GM12878 (cell line): ENCODE measurements around the gene NUP107. TPM values are rescaled to one million over a fixed set of nuclear protein-coding genes. Genes with fewer than 3 reads are reported as not detected.
"Not testable (repeated sequence)": the region's sequence is repeated elsewhere in the genome, so short reads cannot be mapped to it uniquely, and the experiment has no call there.

ENCODE experiments used
- ATAC-seq: fragments of 200-7000 bp; cut with Tn5 transposase; 3 replicates; pipeline ENCODE4 v1.9.1; 2020; ENCODE audit warnings: mild to moderate bottlenecking, moderate library complexity
- BruUV-seq: library from RNA; stranded (reverse); fragments of 400-500 nt; replicated peaks from 2 replicates; lab custom pipeline; 2021; lab: Mats Ljungman, UMichigan
- CTCF ChIA-PET: fragments of 300-600 bp; sonication (Branson Sonifier 250); formaldehyde crosslinking; extraction: SDS; loops from one replicate; lab custom pipeline; 2021; ENCODE audit warnings: inconsistent platforms; lab: Yijun Ruan, JAX
- POLR2A ChIA-PET: fragments of 350-600 bp; formaldehyde crosslinking; extraction: SDS; loops from one replicate; lab custom pipeline; 2021; ENCODE audit warnings: inconsistent platforms; lab: Charles Lee
- RAD21 ChIA-PET: fragments of 300-600 bp; sonication (Branson Sonifier 250); formaldehyde crosslinking; loops from one replicate; lab custom pipeline; 2023; ENCODE audit warnings: antibody characterized with exemption; ENCODE audit not compliant: unreplicated experiment; lab: Charles Lee
- SMC1A ChIA-PET: fragments of 300-600 bp; sonication (Branson Sonifier 250); formaldehyde crosslinking; loops from one replicate; lab custom pipeline; 2023; ENCODE audit not compliant: unreplicated experiment, uncharacterized antibody; lab: Charles Lee
- DNase-seq: peaks from one replicate; pipeline ENCODE4 v3.0.0-alpha.2; 2011; ENCODE audit warnings: low read depth, low spot score
- FAIRE-seq: peaks from 3 replicates; lab custom pipeline; 2011; peaks lifted over from hg19 to GRCh38; lab: Jason Lieb, UNC
- H2AFZ ChIP-seq: 2 replicates; pipeline ENCODE4 v1.6.0; 2011; ENCODE audit warnings: low read depth, low read length, control low read depth; ENCODE audit not compliant: control insufficient read depth
- H3K27ac ChIP-seq: 2 replicates; pipeline ENCODE4 v1.5.1; 2011; ENCODE audit warnings: control low read depth; ENCODE audit not compliant: control insufficient read depth, insufficient read depth
- H3K27me3 ChIP-seq, 2 experiments: replicated peaks in 1 of 2; 2 replicates each; pipeline versions ENCODE4 v1.6.0 to v1.6.1; 2011; ENCODE audit warnings: low read length in 1 of 2; ENCODE audit not compliant: control insufficient read depth in 2 of 2, insufficient read depth in 2 of 2
- H3K36me3 ChIP-seq, 2 experiments: 2 replicates each; pipeline ENCODE4 v1.5.1; 2011; ENCODE audit warnings: low read length in 1 of 2; ENCODE audit not compliant: control insufficient read depth in 2 of 2, insufficient read depth in 2 of 2
- H3K4me1 ChIP-seq: 2 replicates; pipeline ENCODE4 v1.6.1; 2011; ENCODE audit warnings: mild to moderate bottlenecking, low read length, moderate library complexity, mixed read lengths; ENCODE audit not compliant: control insufficient read depth, insufficient read depth
- H3K4me2 ChIP-seq: 2 replicates; pipeline ENCODE4 v1.6.0; 2011; ENCODE audit warnings: control low read depth; ENCODE audit not compliant: control insufficient read depth, insufficient read depth
- H3K4me3 ChIP-seq: fragments of 200-600 bp; sonication (generic); 2 replicates; pipeline ENCODE4 v1.5.1; 2016
- H3K79me2 ChIP-seq: 2 replicates; pipeline ENCODE4 v1.6.0; 2011; ENCODE audit warnings: low read length; ENCODE audit not compliant: control insufficient read depth, insufficient read depth
- H3K9ac ChIP-seq: 2 replicates; pipeline ENCODE4 v1.8.0; 2011; ENCODE audit warnings: low read length, control low read depth, mixed read lengths; ENCODE audit not compliant: control insufficient read depth, insufficient read depth
- H3K9me3 ChIP-seq: replicated peaks from 3 replicates; pipeline ENCODE4 v1.5.1; 2011; ENCODE audit warnings: mild to moderate bottlenecking, low read length; ENCODE audit not compliant: control insufficient read depth, insufficient read depth
- H4K20me1 ChIP-seq: 2 replicates; pipeline ENCODE4 v1.6.0; 2011; ENCODE audit not compliant: control insufficient read depth, insufficient read depth
- ESRRA ChIP-seq: IDR thresholded peaks from 2 replicates; pipeline ENCODE4 v1.6.1; 2012; ENCODE audit warnings: mild to moderate bottlenecking, low read length, improper control_type of control experiment
- WGBS: methylation state at CpG from one replicate; pipeline ENCODE4 v1.1.6; 2016; ENCODE audit warnings: low lambda C conversion rate; ENCODE audit not compliant: insufficient replicate concordance, insufficient coverage; ENCODE audit errors: missing lambda C conversion rate; 5-methylcytosine and 5-hydroxymethylcytosine counted together
- in situ Hi-C: fragments of 300-500 bp; cut with MboI; formaldehyde crosslinking; loops from 9 replicates; pipeline ENCODE4 v1.14.3; 2018; ENCODE audit warnings: mixed read lengths
- intact Hi-C: fragments of 100-400 bp; cut with micrococcal nuclease; formaldehyde crosslinking; loops from one replicate; pipeline ENCODE4 v1.14.2; 2022; ENCODE audit not compliant: unreplicated experiment
- polyA plus RNA-seq, 11 experiments: library from polyadenylated mRNA; depleted of rRNA in 4 of 11; unstranded in 6 of 11; stranded (reverse) in 5 of 11; fragments of >200 nt; fragmentation: Nextera tagmentation in 4 of 11; fragmentation: Illumina TruSeq in 1 of 11; extraction: Ambion mirVana in 4 of 11; extraction: Trizol in 1 of 11; gene quantifications; 1 replicate in 1 of 11; 2 replicates in 10 of 11; pipeline versions ENCODE4 v1.2.1 to v1.2.3, GENCODE V29; 2011 to 2016; ENCODE audit warnings: inconsistent platforms in 2 of 11, missing spikeins in 2 of 11, low read depth in 1 of 11
- total RNA-seq, 4 experiments: library from RNA; depleted of rRNA in 3 of 4; stranded (reverse); fragments of >200 nt in 3 of 4; fragmentation: Illumina TruSeq in 1 of 4; extraction: Trizol in 1 of 4; gene quantifications; 2 replicates each; pipeline versions ENCODE4 v1.2.1 to v1.2.3, GENCODE V29; 2013 to 2021
- TF ChIP-seq, protein P1 (sequence below): fragments of 450-650 bp; IDR thresholded peaks from 2 replicates; pipeline ENCODE4 v1.6.1; 2016; ENCODE audit warnings: mild to moderate bottlenecking, moderate library complexity, borderline replicate concordance

NUP107 gene
- total and polyA plus RNA-seq, 10 of the 15 experiments (the other 5 are each of a cell fraction or from before 2014, with no cell fraction given): 73.4 to 132 (median 92.4) TPM

DNA sequence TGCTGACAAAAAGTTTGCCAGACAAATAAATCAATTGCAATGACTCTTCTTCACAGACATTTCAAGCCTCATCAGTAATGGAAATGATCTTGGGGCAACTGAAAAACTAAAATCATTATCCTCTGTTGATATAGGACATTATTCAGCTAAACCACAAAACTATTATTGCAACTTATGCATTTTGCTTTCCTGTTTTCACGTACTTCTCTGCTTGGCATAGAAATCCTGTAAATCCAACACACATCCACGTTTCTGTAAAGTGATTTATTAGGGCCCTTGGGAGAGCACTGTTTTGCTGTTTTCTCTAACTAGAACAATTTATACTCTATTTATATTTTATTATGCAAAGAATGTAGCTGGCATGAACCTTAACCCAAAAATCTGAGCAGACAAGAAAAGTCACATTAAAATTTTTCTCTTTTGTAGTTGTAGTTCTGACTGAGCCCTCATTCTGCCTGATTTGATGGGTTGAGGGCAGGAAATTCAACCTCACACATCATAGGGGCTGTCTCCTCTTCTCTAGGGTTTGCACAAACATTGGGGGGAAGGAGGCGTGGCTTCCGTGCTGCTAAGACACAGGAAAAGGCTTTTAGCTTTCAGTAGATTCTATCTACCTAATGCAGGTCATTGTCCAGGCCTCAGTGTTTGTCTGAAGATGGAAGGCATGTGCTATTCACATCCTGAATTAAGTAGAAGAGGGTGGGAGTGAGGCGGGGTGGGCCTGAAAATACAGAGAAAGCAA lies 11.5 kb upstream of the NUP107 start (continued):
- TF ChIP-seq, protein P1, sequence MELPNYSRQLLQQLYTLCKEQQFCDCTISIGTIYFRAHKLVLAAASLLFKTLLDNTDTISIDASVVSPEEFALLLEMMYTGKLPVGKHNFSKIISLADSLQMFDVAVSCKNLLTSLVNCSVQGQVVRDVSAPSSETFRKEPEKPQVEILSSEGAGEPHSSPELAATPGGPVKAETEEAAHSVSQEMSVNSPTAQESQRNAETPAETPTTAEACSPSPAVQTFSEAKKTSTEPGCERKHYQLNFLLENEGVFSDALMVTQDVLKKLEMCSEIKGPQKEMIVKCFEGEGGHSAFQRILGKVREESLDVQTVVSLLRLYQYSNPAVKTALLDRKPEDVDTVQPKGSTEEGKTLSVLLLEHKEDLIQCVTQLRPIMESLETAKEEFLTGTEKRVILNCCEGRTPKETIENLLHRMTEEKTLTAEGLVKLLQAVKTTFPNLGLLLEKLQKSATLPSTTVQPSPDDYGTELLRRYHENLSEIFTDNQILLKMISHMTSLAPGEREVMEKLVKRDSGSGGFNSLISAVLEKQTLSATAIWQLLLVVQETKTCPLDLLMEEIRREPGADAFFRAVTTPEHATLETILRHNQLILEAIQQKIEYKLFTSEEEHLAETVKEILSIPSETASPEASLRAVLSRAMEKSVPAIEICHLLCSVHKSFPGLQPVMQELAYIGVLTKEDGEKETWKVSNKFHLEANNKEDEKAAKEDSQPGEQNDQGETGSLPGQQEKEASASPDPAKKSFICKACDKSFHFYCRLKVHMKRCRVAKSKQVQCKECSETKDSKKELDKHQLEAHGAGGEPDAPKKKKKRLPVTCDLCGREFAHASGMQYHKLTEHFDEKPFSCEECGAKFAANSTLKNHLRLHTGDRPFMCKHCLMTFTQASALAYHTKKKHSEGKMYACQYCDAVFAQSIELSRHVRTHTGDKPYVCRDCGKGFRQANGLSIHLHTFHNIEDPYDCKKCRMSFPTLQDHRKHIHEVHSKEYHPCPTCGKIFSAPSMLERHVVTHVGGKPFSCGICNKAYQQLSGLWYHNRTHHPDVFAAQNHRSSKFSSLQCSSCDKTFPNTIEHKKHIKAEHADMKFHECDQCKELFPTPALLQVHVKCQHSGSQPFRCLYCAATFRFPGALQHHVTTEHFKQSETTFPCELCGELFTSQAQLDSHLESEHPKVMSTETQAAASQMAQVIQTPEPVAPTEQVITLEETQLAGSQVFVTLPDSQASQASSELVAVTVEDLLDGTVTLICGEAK: no peak
- no peak for TF ChIP-seq ESRRA

DNA sequence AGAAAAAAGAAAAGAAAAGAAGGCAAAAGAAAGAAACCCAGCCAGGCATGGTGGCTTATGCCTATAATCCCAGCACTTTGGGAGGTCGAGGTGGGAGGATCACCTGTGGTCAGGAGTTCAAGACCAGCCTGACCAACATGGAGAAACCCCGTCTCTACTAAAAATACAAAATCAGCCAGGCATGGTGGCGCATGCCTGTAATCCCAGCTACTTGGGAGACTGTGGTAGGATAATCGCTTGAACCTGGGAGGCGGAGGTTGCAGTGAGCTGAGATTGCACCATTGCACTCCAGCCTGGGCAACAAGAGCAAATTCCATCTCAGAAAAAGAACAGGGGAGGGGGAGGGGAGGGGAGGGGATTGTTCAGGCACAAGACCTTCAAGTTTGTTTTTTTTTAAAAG lies 9.9 kb upstream of the NUP107 start:
- H2AFZ ChIP-seq, in situ Hi-C loops, intact Hi-C loops, RAD21 ChIA-PET, H3K27me3 ChIP-seq, ATAC-seq, CTCF ChIA-PET, H4K20me1 ChIP-seq, H3K27ac ChIP-seq, H3K4me2 ChIP-seq, H3K9ac ChIP-seq, BruUV-seq, H3K79me2 ChIP-seq, FAIRE-seq, H3K4me3 ChIP-seq, H3K9me3 ChIP-seq, DNase-seq, H3K36me3 ChIP-seq, H3K4me1 ChIP-seq: not testable (repeated sequence)
- ChIA-PET SMC1A (interaction anchor here (0.7 to 1.1 kb wide), 3 partner anchors 15 to 59 kb away, joined by 3 to 4 read pairs (median 3); no protein-coding TSS in a partner anchor), POLR2A (interaction anchor here (0.6 kb wide), 1 partner anchor 200 kb away, joined by 3 read pairs; no protein-coding TSS in a partner anchor)
- WGBS: 90% methylated on average over 5 of the region's 5 CpGs
